Measurements from ENCODE around the gene GRB10. TPM values are rescaled to one million over a fixed set of nuclear protein-coding genes. Genes with fewer than 3 reads are reported as not detected.
A peak's percentile ranks its signal among the peaks of the same experiment; 100 is the strongest.

The GRB10 gene
- polyA plus RNA-seq: 19.9 TPM
- long read RNA-seq, donor 1, partial matches to known transcripts: 0 of 1 reads
- long read RNA-seq, donor 1, other reads (novel, unspliced or antisense): 0 of 1 reads
- long read RNA-seq, donor 2, partial matches to known transcripts: 0 of 1 reads
- long read RNA-seq, donor 2, other reads (novel, unspliced or antisense): 0 of 1 reads
- long read RNA-seq, donor 3, partial matches to known transcripts: 0 of 1 reads
- long read RNA-seq, donor 3, other reads (novel, unspliced or antisense): 0 of 1 reads
- long read RNA-seq, donor 4: 0 reads
- long read RNA-seq, donor 5: 0 reads
- long read RNA-seq, donor 6: 0 reads
- long read RNA-seq, donor 7: 0 reads
- long read RNA-seq, donor 8: 0 reads
- long read RNA-seq, donor 9: 0 reads
- long read RNA-seq, donor 10: 0 reads
- long read RNA-seq, donor 11, full-length matches to known transcripts: 1 of 1 reads
- long read RNA-seq, donor 11, partial matches to known transcripts: 0 of 1 reads
- long read RNA-seq, donor 11, other reads (novel, unspliced or antisense): 0 of 1 reads

GRCh38 chr7:50782375-50783208 lies at the start of gene GRB10:
Gene GRB10, minus strand, starts transcription at chr7:50782896. Its CDS starts 50,574 bp downstream, at chr7:50732322.
- no peak within 1 kb of the TSS for H3K27ac ChIP-seq (ENCODE audit: low read length)
- no CpG with 5 or more reads among the region's 95 CpGs for WGBS (ENCODE audit: insufficient coverage, low lambda C conversion rate)

GRCh38 chr7:50828801-50829200 lies 46.1 kb upstream of the GRB10 start:
- no peaks in the 10 kb centered on the region for H3K36me3 ChIP-seq (ENCODE audit: control insufficient read depth, insufficient read depth, low read length)
- peaks cover 31% of the 10 kb centered on the region for H3K4me1 ChIP-seq (ENCODE audit: control insufficient read depth, insufficient read depth, low read length)
- no peak for DNase-seq
- H3K4me3 ChIP-seq (ENCODE audit: low read length): no peak overlapping the region
- no peaks in the 10 kb centered on the region for H3K9me3 ChIP-seq (ENCODE audit: control insufficient read depth, low read depth, low read length)
- no peaks in the 10 kb centered on the region for H3K27me3 ChIP-seq (ENCODE audit: control insufficient read depth, insufficient read depth, low read length)
- H3K27ac ChIP-seq (ENCODE audit: low read length): no peak overlapping the region
- 78% methylated on average over 1 of the region's 2 CpGs for WGBS (ENCODE audit: insufficient coverage, low lambda C conversion rate)

More at GRCh38 chr7:50782375-50783208, at the start of gene GRB10:
- DNase-seq: peak in 1 of 2 donors; percentile 59
- Histone ChIP-seq H3K36me3 (ENCODE audit: control insufficient read depth, insufficient read depth, low read length) (no peaks in the 10 kb centered on the region), H3K27me3 (ENCODE audit: control insufficient read depth, insufficient read depth, low read length) (peaks cover 19% of the 10 kb centered on the region), H3K4me3 (ENCODE audit: low read length) (peak within 1 kb of the TSS; percentile 27), H3K9me3 (ENCODE audit: control insufficient read depth, low read depth, low read length) (peaks cover 3% of the 10 kb centered on the region), H3K4me1 (ENCODE audit: control insufficient read depth, insufficient read depth, low read length) (peaks cover 3% of the 10 kb centered on the region)

- H3K36me3 ChIP-seq (ENCODE audit: control insufficient read depth, insufficient read depth, low read length): no peaks in the 10 kb centered on the region
- peak; percentile 26 to 71 for DNase-seq
These were observed 45.4 kb upstream of the GRB10 start for GRCh38 chr7:50828116-50828515.

GRCh38 chr7:50827281-50827680 lies 44.6 kb upstream of the GRB10 start:
- no peak overlapping the region for H3K27ac ChIP-seq (ENCODE audit: low read length)
- peak in 1 of 2 donors; percentile 23 for DNase-seq
- H3K9me3 ChIP-seq (ENCODE audit: control insufficient read depth, low read depth, low read length): no peaks in the 10 kb centered on the region
- H3K4me3 ChIP-seq (ENCODE audit: low read length): no peak overlapping the region
- H3K36me3 ChIP-seq (ENCODE audit: control insufficient read depth, insufficient read depth, low read length): no peaks in the 10 kb centered on the region
- no peaks in the 10 kb centered on the region for H3K27me3 ChIP-seq (ENCODE audit: control insufficient read depth, insufficient read depth, low read length)
- peaks cover 22% of the 10 kb centered on the region for H3K4me1 ChIP-seq (ENCODE audit: control insufficient read depth, insufficient read depth, low read length)

More at GRCh38 chr7:50828116-50828515, 45.4 kb upstream of the GRB10 start:
- peaks cover 24% of the 10 kb centered on the region for H3K4me1 ChIP-seq (ENCODE audit: control insufficient read depth, insufficient read depth, low read length)
- 60% methylated on average over 1 of the region's 3 CpGs for WGBS (ENCODE audit: insufficient coverage, low lambda C conversion rate)
- H3K27me3 ChIP-seq (ENCODE audit: control insufficient read depth, insufficient read depth, low read length): no peaks in the 10 kb centered on the region
- no peaks in the 10 kb centered on the region for H3K9me3 ChIP-seq (ENCODE audit: control insufficient read depth, low read depth, low read length)
- no peak overlapping the region for H3K4me3 ChIP-seq (ENCODE audit: low read length)
- no peak overlapping the region for H3K27ac ChIP-seq (ENCODE audit: low read length)

- peak; percentile 33 to 71 for DNase-seq
- Histone ChIP-seq H3K36me3 (ENCODE audit: control insufficient read depth, insufficient read depth, low read length) (no peaks in the 10 kb centered on the region), H3K4me3 (ENCODE audit: low read length) (no peak overlapping the region), H3K27me3 (ENCODE audit: control insufficient read depth, insufficient read depth, low read length) (no peaks in the 10 kb centered on the region), H3K27ac (ENCODE audit: low read length) (no peak overlapping the region), H3K4me1 (ENCODE audit: control insufficient read depth, insufficient read depth, low read length) (peaks cover 19% of the 10 kb centered on the region), H3K9me3 (ENCODE audit: control insufficient read depth, low read depth, low read length) (no peaks in the 10 kb centered on the region)
- 80% methylated on average over 1 of the region's 8 CpGs for WGBS (ENCODE audit: insufficient coverage, low lambda C conversion rate)
These were observed 43.9 kb upstream of the GRB10 start for GRCh38 chr7:50826371-50827172.

GRCh38 chr7:50825465-50825864 lies 42.8 kb upstream of the GRB10 start:
- no peaks in the 10 kb centered on the region for H3K27me3 ChIP-seq (ENCODE audit: control insufficient read depth, insufficient read depth, low read length)
- no CpG with 5 or more reads among the region's 7 CpGs for WGBS (ENCODE audit: insufficient coverage, low lambda C conversion rate)
- H3K9me3 ChIP-seq (ENCODE audit: control insufficient read depth, low read depth, low read length): no peaks in the 10 kb centered on the region
- no peak overlapping the region for H3K27ac ChIP-seq (ENCODE audit: low read length)
- H3K36me3 ChIP-seq (ENCODE audit: control insufficient read depth, insufficient read depth, low read length): no peaks in the 10 kb centered on the region
- peak; percentile 22 to 56 for DNase-seq
- H3K4me1 ChIP-seq (ENCODE audit: control insufficient read depth, insufficient read depth, low read length): peaks cover 24% of the 10 kb centered on the region
- H3K4me3 ChIP-seq (ENCODE audit: low read length): no peak overlapping the region

- no peak overlapping the region for H3K27ac ChIP-seq (ENCODE audit: low read length)
- no CpG with 5 or more reads among the region's 4 CpGs for WGBS (ENCODE audit: insufficient coverage, low lambda C conversion rate)
These were observed 42.2 kb upstream of the GRB10 start for GRCh38 chr7:50824882-50825281.

GRCh38 chr7:50822706-50823105 lies 40.0 kb upstream of the GRB10 start:
- Histone ChIP-seq H3K4me3 (ENCODE audit: low read length) (no peak overlapping the region), H3K4me1 (ENCODE audit: control insufficient read depth, insufficient read depth, low read length) (peaks cover 24% of the 10 kb centered on the region), H3K27me3 (ENCODE audit: control insufficient read depth, insufficient read depth, low read length) (no peaks in the 10 kb centered on the region), H3K36me3 (ENCODE audit: control insufficient read depth, insufficient read depth, low read length) (no peaks in the 10 kb centered on the region), H3K27ac (ENCODE audit: low read length) (no peak overlapping the region), H3K9me3 (ENCODE audit: control insufficient read depth, low read depth, low read length) (no peaks in the 10 kb centered on the region)
- DNase-seq: no peak
- WGBS (ENCODE audit: insufficient coverage, low lambda C conversion rate): no CpG with 5 or more reads among the region's 5 CpGs

More at GRCh38 chr7:50824882-50825281, 42.2 kb upstream of the GRB10 start:
- no peak overlapping the region for H3K4me3 ChIP-seq (ENCODE audit: low read length)
- no peaks in the 10 kb centered on the region for H3K27me3 ChIP-seq (ENCODE audit: control insufficient read depth, insufficient read depth, low read length)
- peaks cover 24% of the 10 kb centered on the region for H3K4me1 ChIP-seq (ENCODE audit: control insufficient read depth, insufficient read depth, low read length)
- H3K36me3 ChIP-seq (ENCODE audit: control insufficient read depth, insufficient read depth, low read length): no peaks in the 10 kb centered on the region
- DNase-seq: no peak
- no peaks in the 10 kb centered on the region for H3K9me3 ChIP-seq (ENCODE audit: control insufficient read depth, low read depth, low read length)

- WGBS (ENCODE audit: insufficient coverage, low lambda C conversion rate): 20% methylated on average over 1 of the region's 5 CpGs
- Histone ChIP-seq H3K9me3 (ENCODE audit: control insufficient read depth, low read depth, low read length) (no peaks in the 10 kb centered on the region), H3K4me1 (ENCODE audit: control insufficient read depth, insufficient read depth, low read length) (peaks cover 24% of the 10 kb centered on the region), H3K27me3 (ENCODE audit: control insufficient read depth, insufficient read depth, low read length) (no peaks in the 10 kb centered on the region), H3K4me3 (ENCODE audit: low read length) (no peak overlapping the region), H3K36me3 (ENCODE audit: control insufficient read depth, insufficient read depth, low read length) (no peaks in the 10 kb centered on the region), H3K27ac (ENCODE audit: low read length) (no peak overlapping the region)
- peak in 1 of 2 donors; percentile 41 for DNase-seq
These were observed 39.4 kb upstream of the GRB10 start for GRCh38 chr7:50822110-50822509.
